AG09319 (cell line): ENCODE data around the gene CD9.
"Not testable (repeated sequence)": the region's sequence is repeated elsewhere in the genome, so short reads cannot be mapped to it uniquely, and the experiment has no call there.

Experiments
- DNase-seq: peaks from one replicate; pipeline ENCODE4 v3.0.0-alpha.2; 2010; ENCODE audit warnings: low read depth; ENCODE audit errors: extremely low read depth
- CTCF ChIP-seq: IDR thresholded peaks from 2 replicates; pipeline ENCODE4 v1.5.1; 2011; ENCODE audit warnings: low read depth, mild to moderate bottlenecking, inconsistent platforms, low read length, moderate library complexity

CD9 gene

GRCh38 chr12:6200256-6201212 lies at the start of gene CD9:
TSS of gene CD9 (plus strand) at chr12:6200400. CDS start at chr12:6200500, 100 bp downstream.
- TF ChIP-seq CTCF: no peak
- DNase-seq: no peak

- DNase-seq: no peak
- no peak for TF ChIP-seq CTCF
Measured at GRCh38 chr12:6154730-6155459, 45.3 kb upstream of the CD9 start.

- DNase-seq: no peak
- no peak for TF ChIP-seq CTCF
Measured at GRCh38 chr12:6157482-6157881, 42.7 kb upstream of the CD9 start.

GRCh38 chr12:6158255-6158654 lies 41.9 kb upstream of the CD9 start:
- DNase-seq: no peak
- no peak for TF ChIP-seq CTCF

GRCh38 chr12:6158749-6159148 lies 41.5 kb upstream of the CD9 start:
- TF ChIP-seq CTCF: no peak
- DNase-seq: no peak

GRCh38 chr12:6159166-6160011 lies 40.8 kb upstream of the CD9 start:
- not testable (repeated sequence) for DNase-seq

GRCh38 chr12:6160049-6160649 lies 40.1 kb upstream of the CD9 start:
- DNase-seq: not testable (repeated sequence)
